Heart left ventricle (tissue), 13 donors: ENCODE data around the gene CDK8.

Experiments
- CTCF ChIP-seq, 12 donors: fragments of 200-600 bp; sonication (generic) in 4 of 12; IDR thresholded peaks; one replicate each; pipeline versions ENCODE4 v1.5.0 to v1.8.0; 2018 to 2022; ENCODE audit warnings: antibody characterized with exemption in 12 of 12, mild to moderate bottlenecking in 5 of 12
- POLR2A ChIP-seq, 2 donors: fragments of 450-650 bp; IDR thresholded peaks; one replicate each; pipeline ENCODE4 v1.6.1; 2017; ENCODE audit warnings: antibody characterized with exemption in 2 of 2, mild to moderate bottlenecking in 2 of 2, moderate library complexity in 2 of 2
- donor health status: ischemic (EF 13 %, LVEDD 7.1; RV severe dilation, severe dysfunction).
- donor health status: DM: no; HTN: yes; CAD: no.
- donor health status: DM: no; HTN: no; CAD: no.
- donor health status: ischemic (EF 25% LVEDD 6.9; RV normal size, moderate dysfunction).
- donor health status: ischemic (EF 25% LVEDD 5.7; RV mildly dilated, moderate dysfunction).
- donor health status: ischemic (EF 35%, LVEDD 5.7; RV mildly dilated, moderate dysfunction).
- donor health status: nonischemic (EF 11% LVEDD 7.7; RV severe dilation, severe dysfunction).
- donor health status: DM: yes; HTN: yes; CAD: no.
- donor health status: PGD.
- donor health status: ischemic (EF 29% LVEDD 5.4; RV normal size, mild dysfunction).
- donor health status: nonischemic (EF 23%, LVEDD 6.1; RV moderate dilation, normal function).

GRCh38 chr13:26448032-26448431, 194.1 kb downstream of the CDK8 start:
- TF ChIP-seq CTCF (IDR thresholded peaks at IDR 0.05) (no peak), POLR2A (IDR thresholded peaks at IDR 0.05) (no peak)
